Gastrocnemius medialis (tissue), 4 donors: ENCODE data around the gene COLEC12.

Experiments
- POLR2A ChIP-seq, 2 donors: fragments of 450-650 bp; IDR thresholded peaks; one replicate each; pipeline ENCODE4 v1.6.1; 2017; ENCODE audit warnings: antibody characterized with exemption in 2 of 2, mild to moderate bottlenecking in 2 of 2, moderate library complexity in 2 of 2
- TF ChIP-seq, protein P1 (sequence below), 5 experiments: fragments of 450-650 bp in 3 of 5; fragments of 200-600 bp in 2 of 5; sonication (generic) in 2 of 5; IDR thresholded peaks in 4 of 5; conservative IDR thresholded peaks in 1 of 5; 1 replicate in 4 of 5; 2 replicates in 1 of 5; pipeline ENCODE4 v1.5.1; 2016 to 2019; ENCODE audit warnings: antibody characterized with exemption in 5 of 5, mild to moderate bottlenecking in 3 of 5, moderate library complexity in 3 of 5

DNA sequence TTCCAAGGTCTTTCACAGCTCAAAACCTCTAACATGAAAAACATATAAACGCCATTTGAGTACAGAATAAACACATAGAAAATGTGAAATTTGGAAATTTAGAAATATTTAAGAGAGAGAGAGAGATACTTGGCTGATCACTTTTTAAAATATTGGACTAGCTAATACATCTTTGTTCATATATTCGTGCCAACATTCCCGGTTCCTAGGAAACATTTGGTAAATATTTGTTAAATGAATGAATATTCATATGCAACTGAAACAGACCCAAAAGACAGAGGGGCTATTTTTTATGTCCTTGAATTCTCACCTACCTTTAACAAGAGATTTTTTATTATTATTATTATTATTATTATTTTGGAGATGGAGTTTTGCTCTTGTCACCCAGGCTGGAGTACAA is 8.3 kb upstream of the COLEC12 start:
- TF ChIP-seq, protein P1, sequence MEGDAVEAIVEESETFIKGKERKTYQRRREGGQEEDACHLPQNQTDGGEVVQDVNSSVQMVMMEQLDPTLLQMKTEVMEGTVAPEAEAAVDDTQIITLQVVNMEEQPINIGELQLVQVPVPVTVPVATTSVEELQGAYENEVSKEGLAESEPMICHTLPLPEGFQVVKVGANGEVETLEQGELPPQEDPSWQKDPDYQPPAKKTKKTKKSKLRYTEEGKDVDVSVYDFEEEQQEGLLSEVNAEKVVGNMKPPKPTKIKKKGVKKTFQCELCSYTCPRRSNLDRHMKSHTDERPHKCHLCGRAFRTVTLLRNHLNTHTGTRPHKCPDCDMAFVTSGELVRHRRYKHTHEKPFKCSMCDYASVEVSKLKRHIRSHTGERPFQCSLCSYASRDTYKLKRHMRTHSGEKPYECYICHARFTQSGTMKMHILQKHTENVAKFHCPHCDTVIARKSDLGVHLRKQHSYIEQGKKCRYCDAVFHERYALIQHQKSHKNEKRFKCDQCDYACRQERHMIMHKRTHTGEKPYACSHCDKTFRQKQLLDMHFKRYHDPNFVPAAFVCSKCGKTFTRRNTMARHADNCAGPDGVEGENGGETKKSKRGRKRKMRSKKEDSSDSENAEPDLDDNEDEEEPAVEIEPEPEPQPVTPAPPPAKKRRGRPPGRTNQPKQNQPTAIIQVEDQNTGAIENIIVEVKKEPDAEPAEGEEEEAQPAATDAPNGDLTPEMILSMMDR (IDR thresholded peaks at IDR 0.05 in 4 of 5, conservative IDR thresholded peaks at IDR 0.05 in 1 of 5), result no peak
- TF ChIP-seq POLR2A (IDR thresholded peaks at IDR 0.05), result no peak
